GM18951 (cell line): ENCODE measurements around the gene GSTA2.
"Not testable (repeated sequence)": the region's sequence is repeated elsewhere in the genome, so short reads cannot be mapped to it uniquely, and the experiment has no call there.

ENCODE experiments used
- POLR2A ChIP-seq: IDR thresholded peaks from 4 replicates; pipeline ENCODE4 v1.6.1; 2011; ENCODE audit warnings: mild to moderate bottlenecking; ENCODE audit not compliant: insufficient read length, insufficient read depth; ENCODE audit errors: extremely low read depth
- in situ Hi-C: fragments of 300-500 bp; cut with MboI; formaldehyde crosslinking; loops from one replicate; pipeline ENCODE4 v1.12.0; 2022; ENCODE audit warnings: low sequenced_read_pairs, mixed read lengths, inconsistent platforms; ENCODE audit not compliant: unreplicated experiment

Gene GSTA2

DNA sequence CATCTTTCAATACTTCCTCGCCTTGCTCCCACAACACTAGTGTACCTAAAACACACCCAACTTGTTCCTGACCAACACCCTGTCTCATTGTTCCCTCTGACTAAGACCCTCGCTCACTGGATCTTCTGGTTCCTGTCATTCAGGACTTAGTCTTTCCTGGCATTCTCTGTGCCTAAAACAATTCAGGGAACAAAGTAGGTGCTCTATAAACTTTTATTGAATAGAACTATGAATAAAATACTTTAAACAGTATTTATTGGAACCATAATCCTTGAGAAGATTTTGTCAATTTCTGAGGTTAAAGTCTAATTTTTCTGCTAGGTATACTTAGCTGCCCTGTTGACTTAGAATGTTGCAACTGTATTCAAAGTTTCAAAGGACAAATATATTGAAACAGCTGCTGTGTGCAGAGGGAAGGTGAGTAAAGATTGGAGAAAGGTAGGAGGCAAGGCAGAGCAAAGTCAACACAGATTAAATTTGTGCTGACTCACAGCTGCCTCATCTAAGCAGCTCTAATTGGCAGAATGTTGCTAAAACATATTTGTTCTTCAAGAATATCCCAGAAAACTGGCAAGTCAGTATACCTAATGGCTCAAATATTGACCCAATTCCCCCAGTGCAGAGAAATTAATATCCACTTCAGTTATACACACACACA is 37.6 kb downstream of the GSTA2 start:
- in situ Hi-C loops = no loop called here
- TF ChIP-seq POLR2A = no peak

DNA sequence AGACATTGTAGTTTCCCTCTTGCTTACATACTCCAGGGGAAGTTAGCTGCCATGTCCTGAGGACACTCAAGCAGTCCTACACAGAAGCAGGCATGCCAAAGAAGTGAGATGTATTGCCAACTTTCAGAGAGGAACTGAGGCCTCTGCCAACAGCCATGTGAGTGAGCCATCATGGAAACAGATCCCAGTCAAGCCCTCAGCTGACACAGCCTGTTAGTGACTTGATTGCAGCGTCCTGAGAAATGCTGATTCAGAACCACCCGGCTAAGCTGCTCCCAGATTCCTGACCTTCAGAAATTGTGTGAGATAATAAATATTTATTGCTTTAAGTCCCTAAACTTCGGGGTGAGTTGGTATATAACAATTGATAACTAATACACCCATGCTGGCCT is 38.1 kb downstream of the GSTA2 start:
- in situ Hi-C loops = no loop called here

GRCh38 chr6:52724406-52725121 is 38.7 kb downstream of the GSTA2 start:
- TF ChIP-seq POLR2A = no peak
- in situ Hi-C loops = no loop called here

More for the DNA sequence above, 38.1 kb downstream of the GSTA2 start:
- no peak for TF ChIP-seq POLR2A

DNA sequence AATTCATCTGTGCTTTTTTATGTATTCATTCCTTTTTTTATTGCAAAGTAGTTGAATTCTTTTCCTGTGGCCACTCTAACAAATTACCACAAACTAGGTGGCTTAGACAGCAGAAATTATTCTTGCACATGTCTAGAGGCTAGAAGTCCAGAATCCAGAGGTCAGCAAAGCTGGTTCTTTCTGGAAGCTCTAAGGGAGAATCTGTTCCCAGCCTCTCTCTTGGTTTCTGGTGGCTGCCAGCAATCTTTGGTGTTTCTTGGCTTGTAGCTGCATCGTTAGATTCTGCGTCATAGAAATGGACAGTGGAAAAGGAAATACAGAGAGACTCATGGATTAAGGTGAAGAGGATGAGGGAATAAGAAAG is 39.3 kb downstream of the GSTA2 start:
- in situ Hi-C loops = no loop called here
- TF ChIP-seq POLR2A = no peak

- TF ChIP-seq POLR2A = no peak
- in situ Hi-C loops = no loop called here
Measured at GRCh38 chr6:52720321-52720720, 43.0 kb downstream of the GSTA2 start.

DNA sequence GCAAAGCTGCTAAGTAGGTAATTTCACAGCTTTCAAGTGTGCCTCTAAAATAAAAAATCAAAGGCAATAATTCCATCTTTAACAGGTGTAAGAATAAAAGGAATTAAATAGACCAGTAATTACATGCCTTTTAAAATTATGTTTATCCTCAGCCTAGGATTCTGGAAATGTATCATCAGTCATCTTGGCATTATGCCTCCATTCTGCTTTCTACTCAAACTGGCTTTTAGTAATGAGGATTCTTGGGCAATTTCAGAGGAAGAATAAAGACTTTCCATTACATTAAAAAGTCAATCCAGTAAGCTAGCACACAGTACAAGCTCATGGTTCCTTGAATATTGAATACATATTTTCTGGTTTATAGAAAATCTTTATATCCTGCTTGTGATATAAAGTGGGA is 44.7 kb downstream of the GSTA2 start:
- in situ Hi-C loops = no loop called here
- TF ChIP-seq POLR2A = no peak

- in situ Hi-C loops = not testable (repeated sequence)
Measured at GRCh38 chr6:52714761-52715160, 48.5 kb downstream of the GSTA2 start.

GRCh38 chr6:52712136-52712535 is 51.1 kb downstream of the GSTA2 start:
- in situ Hi-C loops = no loop called here
- TF ChIP-seq POLR2A = no peak

- in situ Hi-C loops = no loop called here
- TF ChIP-seq POLR2A = no peak
Measured at GRCh38 chr6:52707963-52708680, 55.2 kb downstream of the GSTA2 start.

- in situ Hi-C loops = no loop called here
- no peak for TF ChIP-seq POLR2A
Measured at GRCh38 chr6:52706001-52706400, 57.3 kb downstream of the GSTA2 start.

GRCh38 chr6:52704781-52705502 is 58.3 kb downstream of the GSTA2 start:
- in situ Hi-C loops = not testable (repeated sequence)

DNA sequence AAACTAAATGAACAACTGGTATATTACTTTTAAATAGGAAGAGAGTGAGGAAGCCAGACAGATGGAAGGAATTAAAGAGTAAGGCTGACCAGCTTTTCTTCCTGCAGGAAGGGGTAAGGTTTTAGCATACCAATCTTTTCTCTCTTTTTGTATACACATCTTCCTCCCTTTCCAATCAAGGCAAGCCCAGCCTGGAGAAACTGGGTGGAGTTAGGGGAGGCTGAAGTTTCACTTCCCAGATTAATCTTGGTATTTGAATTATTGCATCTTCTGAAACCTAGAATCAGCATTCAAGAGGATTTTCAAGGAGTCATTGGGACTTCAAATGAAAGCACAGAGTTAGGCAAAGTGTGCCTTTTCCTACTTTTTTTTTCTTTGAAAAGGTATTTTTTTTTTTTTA is 59.2 kb downstream of the GSTA2 start:
- in situ Hi-C loops = no loop called here

More for the DNA sequence above, 59.2 kb downstream of the GSTA2 start:
- no peak for TF ChIP-seq POLR2A
